SK-N-SH (cell line): ENCODE data around the gene RABGGTA. TPM values are rescaled to one million over a fixed set of nuclear protein-coding genes. Genes with fewer than 3 reads are reported as not detected.
"Not testable (repeated sequence)": the region's sequence is repeated elsewhere in the genome, so short reads cannot be mapped to it uniquely, and the experiment has no call there.

Source experiments
- CTCF ChIA-PET: fragments of 300-600, 350-600 bp; formaldehyde crosslinking; extraction: SDS; loops from one replicate; lab custom pipeline; 2021; lab: Yijun Ruan, JAX
- POLR2A ChIA-PET: fragments of 350-600 bp; sonication (Branson Sonifier 250); formaldehyde crosslinking; extraction: SDS; loops from one replicate; lab custom pipeline; 2020; ENCODE audit warnings: antibody characterized with exemption, inconsistent platforms; lab: Yijun Ruan, JAX
- DNase-seq: peaks from one replicate; pipeline ENCODE4 v3.0.0; 2012
- H2AFZ ChIP-seq: fragments of 200-600 bp; sonication (generic); 2 replicates; pipeline ENCODE4 v1.8.1; 2016; ENCODE audit warnings: antibody characterized with exemption, mild to moderate bottlenecking, low read depth
- H3F3A ChIP-seq: fragments of 200-600 bp; sonication (generic); replicated peaks from 2 replicates; pipeline ENCODE3; 2016; ENCODE audit warnings: antibody characterized with exemption, mild to moderate bottlenecking; ENCODE audit not compliant: insufficient read depth
- H3K27ac ChIP-seq, 2 experiments: fragments of 200-500 bp in 1 of 2; fragments of 200-600 bp in 1 of 2; sonication (Bioruptor generic) in 1 of 2; sonication (generic), shearing (Covaris generic) in 1 of 2; 2 replicates each; pipeline versions ENCODE4 v1.5.1 to v1.6.1; 2014 to 2016; ENCODE audit warnings: low read depth in 2 of 2, inconsistent platforms in 1 of 2, low read length in 1 of 2, mild to moderate bottlenecking in 1 of 2, mixed read lengths in 1 of 2
- H3K27me3 ChIP-seq: fragments of 200-600 bp; sonication (generic), shearing (Covaris generic); 2 replicates; pipeline ENCODE4 v1.6.1; 2016; ENCODE audit warnings: mixed run types; ENCODE audit not compliant: insufficient read depth
- H3K36me3 ChIP-seq, 2 experiments: fragments of 200-500 bp in 1 of 2; fragments of 200-600 bp in 1 of 2; sonication (Bioruptor generic) in 1 of 2; sonication (generic) in 1 of 2; replicated peaks in 1 of 2; 2 replicates each; pipeline versions ENCODE3 to v1.5.1; 2014 to 2016; ENCODE audit warnings: low read length in 1 of 2, mild to moderate bottlenecking in 1 of 2; ENCODE audit not compliant: insufficient read depth in 2 of 2, control insufficient read depth in 1 of 2
- H3K4me1 ChIP-seq, 2 experiments: fragments of 200-500 bp in 1 of 2; fragments of 200-600 bp in 1 of 2; sonication (Bioruptor generic) in 1 of 2; sonication (generic), shearing (Covaris generic) in 1 of 2; 2 replicates each; pipeline versions ENCODE4 v1.5.1 to v1.6.1; 2014 to 2016; ENCODE audit warnings: low read depth in 1 of 2, low read length in 1 of 2, mixed run types in 1 of 2; ENCODE audit not compliant: insufficient read depth in 2 of 2, control insufficient read depth in 1 of 2
- H3K4me2 ChIP-seq: fragments of 200-600 bp; sonication (generic), shearing (Covaris generic); 2 replicates; pipeline ENCODE4 v1.6.1; 2017; ENCODE audit warnings: mixed run types
- H3K4me3 ChIP-seq, 2 experiments: fragments of 200-500 bp in 1 of 2; fragments of 200-600 bp in 1 of 2; sonication (Bioruptor generic) in 1 of 2; sonication (generic), shearing (Covaris generic) in 1 of 2; 2 replicates each; pipeline versions ENCODE4 v1.5.1 to v1.8.1; 2014 to 2016; ENCODE audit warnings: low read depth in 2 of 2, inconsistent platforms in 1 of 2, low read length in 1 of 2, mild to moderate bottlenecking in 1 of 2, mixed read lengths in 1 of 2, moderate library complexity in 1 of 2
- H3K79me2 ChIP-seq: fragments of 200-600 bp; sonication (generic); 2 replicates; pipeline ENCODE4 v1.8.1; 2017; ENCODE audit warnings: mild to moderate bottlenecking; ENCODE audit not compliant: insufficient read depth
- H3K9ac ChIP-seq: fragments of 200-600 bp; sonication (generic); 2 replicates; pipeline ENCODE4 v1.6.1; 2017; ENCODE audit warnings: mixed run types
- H3K9me2 ChIP-seq: fragments of 200-600 bp; sonication (generic); 2 replicates; pipeline ENCODE4 v1.6.1; 2017; ENCODE audit warnings: mixed run types
- H3K9me3 ChIP-seq: fragments of 200-600 bp; sonication (generic); 2 replicates; pipeline ENCODE4 v1.6.1; 2017; ENCODE audit warnings: mixed run types, mild to moderate bottlenecking, moderate library complexity
- H4K20me1 ChIP-seq: fragments of 200-600 bp; sonication (generic); 2 replicates; pipeline ENCODE4 v1.6.1; 2017; ENCODE audit warnings: mild to moderate bottlenecking, mixed run types; ENCODE audit not compliant: insufficient read depth
- FOSL2 ChIP-seq: IDR thresholded peaks from 2 replicates; pipeline ENCODE4 v1.4.0; 2012; ENCODE audit warnings: low read depth, mild to moderate bottlenecking, moderate library complexity, borderline replicate concordance
- JUND ChIP-seq: IDR thresholded peaks from 2 replicates; pipeline ENCODE4 v1.4.0; 2012
- NFIC ChIP-seq: IDR thresholded peaks from 2 replicates; pipeline ENCODE4 v1.4.0; 2012; ENCODE audit warnings: borderline replicate concordance
- REST ChIP-seq: IDR thresholded peaks from 2 replicates; pipeline ENCODE4 v1.6.1; 2012; ENCODE audit warnings: mild to moderate bottlenecking, low read depth, low read length, moderate library complexity
- RXRA ChIP-seq: IDR thresholded peaks from 2 replicates; pipeline ENCODE4 v1.4.0; 2012; ENCODE audit warnings: low read depth, mild to moderate bottlenecking, borderline replicate concordance
- TCF12 ChIP-seq: IDR thresholded peaks from 2 replicates; pipeline ENCODE4 v1.4.0; 2012
- USF1 ChIP-seq: IDR thresholded peaks from 2 replicates; pipeline ENCODE4 v1.4.0; 2012; ENCODE audit warnings: low read depth, borderline replicate concordance
- USF2 ChIP-seq: fragments of 150-350 bp; IDR thresholded peaks from 2 replicates; pipeline ENCODE4 v1.6.1; 2017; ENCODE audit warnings: antibody characterized with exemption, low read length, low read depth, borderline replicate concordance
- YY1 ChIP-seq: IDR thresholded peaks from 2 replicates; pipeline ENCODE4 v1.4.0; 2012; ENCODE audit warnings: low read depth, mild to moderate bottlenecking
- WGBS: methylation state at CpG from one replicate; pipeline ENCODE4 v1.1.6; 2017; ENCODE audit warnings: low lambda C conversion rate; 5-methylcytosine and 5-hydroxymethylcytosine counted together
- polyA plus RNA-seq, 3 experiments: library from polyadenylated mRNA; depleted of rRNA; stranded (reverse); fragments of >200 nt; gene quantifications; 2 replicates each; pipeline ENCODE4 v1.2.3, GENCODE V29; 2012

Gene RABGGTA
- polyA plus RNA-seq, 1 of the 3 experiments (the other 2 are of a cell fraction) = 59.4 TPM

- no peak for TF ChIP-seq RXRA
- no peak for TF ChIP-seq YY1
- no peak for TF ChIP-seq REST
- 0 out of 2 replicates have a peak, but pooled peaks have one; percentile 22 for TF ChIP-seq NFIC
- TF ChIP-seq FOSL2 = peak; percentile 30; the same call in 1 of the 2 replicates
- 0 out of 2 replicates have a peak, but pooled peaks have one; percentile 5 for TF ChIP-seq TCF12
- TF ChIP-seq USF1 = no peak
- TF ChIP-seq JUND = peak; percentile 33; the same call in 1 of the 2 replicates
- TF ChIP-seq USF2 = no peak
Measured at GRCh38 chr14:24224618-24225071, 46.8 kb downstream of the RABGGTA start (continued).

GRCh38 chr14:24222987-24223386 lies 48.4 kb downstream of the RABGGTA start:
- H3F3A ChIP-seq = peaks cover 27% of the 10 kb centered on the region
- H3K27ac ChIP-seq, H3K4me3 ChIP-seq, H3K9me3 ChIP-seq, H2AFZ ChIP-seq, H3K9ac ChIP-seq, H3K4me2 ChIP-seq, DNase-seq, H3K9me2 ChIP-seq, H3K27me3 ChIP-seq: not testable (repeated sequence)
- CTCF ChIA-PET = interaction anchor here (1.1 to 1.6 kb wide), 3 partner anchors 16 to 143 kb away, joined by 4 to 6 read pairs (median 4); partner anchors contain the start of gene TINF2
- H4K20me1 ChIP-seq = peaks cover 13% of the 10 kb centered on the region; the same call in 1 of the 2 replicates
- H3K4me1 ChIP-seq = peaks cover 0 to 19% of the 10 kb centered on the region in 2 experiments; a peak in 2 of 4 replicates
- POLR2A ChIA-PET = interaction anchor here (0.7 kb wide), 1 partner anchor 129 kb away, joined by 7 read pairs; no protein-coding TSS in a partner anchor
- peaks cover 99% of the 10 kb centered on the region for H3K79me2 ChIP-seq
- peaks cover 8 to 25% of the 10 kb centered on the region in 2 experiments for H3K36me3 ChIP-seq
- 95% methylated on average over 4 of the region's 4 CpGs for WGBS
